OCI-LY3 (cell line): Measurements from ENCODE around the gene ABCB6.

Source experiments
- CTCF ChIP-seq: fragments of 200-600, 300-600 bp; sonication (generic); IDR thresholded peaks from 2 replicates; pipeline ENCODE4 v1.5.1; 2014; ENCODE audit warnings: antibody characterized with exemption, low read length, low read depth
- EZH2phosphoT487 ChIP-seq: fragments of 200-600 bp; shearing (Covaris generic); IDR thresholded peaks from 2 replicates; pipeline ENCODE4 v1.6.1; 2018; ENCODE audit warnings: antibody characterized with exemption, mixed run types, low read depth

GRCh38 chr2:219218217-219218731 is 484 bp downstream of the ABCB6 start:
- TF ChIP-seq CTCF, result no peak
- TF ChIP-seq EZH2phosphoT487, result no peak
